GM21528 (cell line): ENCODE results near the gene DOCK3.
"Not testable (repeated sequence)": the region's sequence is repeated elsewhere in the genome, so short reads cannot be mapped to it uniquely, and the experiment has no call there.

Experiments used
- ATAC-seq: cut with Tn5 transposase; IDR thresholded peaks from one replicate; pipeline ENCODE4 v1.9.1; 2021; ENCODE audit warnings: mild to moderate bottlenecking, moderate library complexity; ENCODE audit not compliant: unreplicated experiment, low FRiP score

Gene DOCK3

GRCh38 chr3:51057121-51057520, 382.4 kb downstream of the DOCK3 start:
- no peak for ATAC-seq

DNA sequence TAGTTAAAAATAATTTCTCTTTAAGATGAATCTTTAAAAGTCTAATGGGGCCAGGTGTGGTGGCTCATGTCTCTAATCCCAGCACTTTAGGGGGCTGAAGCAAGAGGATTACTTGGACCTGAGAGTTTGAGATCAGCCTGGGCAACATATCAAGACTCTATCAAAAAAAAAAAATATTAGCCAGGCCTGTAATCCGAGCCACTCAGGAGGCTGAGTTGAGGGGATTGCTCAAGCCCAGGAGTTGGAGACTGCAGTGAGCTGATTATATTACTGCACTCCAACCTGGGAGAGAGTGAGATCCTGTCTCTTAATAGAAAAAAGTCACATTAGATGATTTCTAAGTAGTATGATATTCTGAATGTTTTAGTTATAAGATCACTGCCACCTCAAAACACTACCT, 388.3 kb downstream of the DOCK3 start:
- ATAC-seq: no peak

DNA sequence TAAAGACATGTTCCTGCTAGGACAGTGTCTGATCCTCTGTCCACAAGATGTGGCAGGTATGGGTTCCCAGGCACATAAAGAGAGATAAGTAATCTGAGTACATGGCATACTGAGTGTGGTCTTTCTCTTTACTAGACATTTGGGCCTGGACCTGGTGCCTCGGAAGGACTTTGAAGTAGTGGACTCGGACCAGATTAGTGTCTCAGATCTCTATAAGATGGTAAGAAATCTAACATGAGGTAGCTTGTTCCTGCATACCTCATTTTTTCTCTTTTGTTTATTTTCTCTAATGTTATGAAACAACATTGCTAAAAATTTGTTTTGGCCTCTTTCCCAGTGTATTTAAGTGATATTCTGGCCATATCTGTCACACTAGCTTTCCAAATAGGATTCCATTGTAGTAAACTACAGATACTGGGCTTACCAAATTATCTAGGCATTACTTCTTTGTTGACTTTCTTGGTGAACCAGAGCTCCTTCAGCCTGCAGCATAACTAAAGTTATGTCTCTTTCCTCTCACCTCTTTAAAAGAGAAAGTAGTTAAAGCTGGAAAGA, 400.6 kb downstream of the DOCK3 start:
- ATAC-seq: no peak

DNA sequence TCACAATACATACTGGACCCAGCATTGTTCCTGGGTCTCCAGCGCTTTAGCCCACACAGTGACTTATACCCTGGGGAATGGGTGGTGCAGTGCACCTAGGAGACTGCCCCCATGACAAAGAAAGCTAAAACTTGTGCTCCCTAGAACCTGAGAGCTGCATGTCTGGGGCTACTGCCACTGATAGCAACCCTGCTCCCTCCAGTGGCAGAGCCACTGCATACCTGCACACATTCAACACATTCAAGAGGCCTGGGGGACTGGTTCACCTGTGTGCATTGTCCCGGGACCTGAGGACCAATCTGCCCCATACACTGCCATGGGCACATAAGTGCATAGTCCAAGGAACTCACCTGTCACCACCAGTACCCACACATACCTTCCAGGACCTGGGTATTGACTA, 407.6 kb downstream of the DOCK3 start:
- ATAC-seq: no peak

GRCh38 chr3:51083490-51083889, 408.8 kb downstream of the DOCK3 start:
- no peak for ATAC-seq

- ATAC-seq: not testable (repeated sequence)
Observed at GRCh38 chr3:51092141-51092540, 417.4 kb downstream of the DOCK3 start.

- ATAC-seq: not testable (repeated sequence)
Observed at GRCh38 chr3:51094838-51095237, 420.1 kb downstream of the DOCK3 start.

GRCh38 chr3:51099794-51100535, 425.2 kb downstream of the DOCK3 start:
- no peak for ATAC-seq

DNA sequence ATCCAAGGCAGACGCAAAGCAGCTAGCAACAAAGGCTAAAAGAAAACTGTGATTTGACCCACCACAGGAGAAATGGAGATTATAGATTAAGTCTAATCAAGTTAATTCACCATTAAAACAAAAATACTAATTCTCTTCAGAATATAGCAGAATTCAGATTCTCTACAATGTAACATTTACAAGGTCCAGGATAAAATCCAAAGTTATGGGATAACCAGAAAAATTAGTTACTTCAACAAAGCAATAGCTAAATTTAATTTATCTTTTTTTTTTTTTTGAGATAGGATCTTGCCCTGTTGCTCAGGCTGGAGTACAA, 425.8 kb downstream of the DOCK3 start:
- ATAC-seq: no peak

DNA sequence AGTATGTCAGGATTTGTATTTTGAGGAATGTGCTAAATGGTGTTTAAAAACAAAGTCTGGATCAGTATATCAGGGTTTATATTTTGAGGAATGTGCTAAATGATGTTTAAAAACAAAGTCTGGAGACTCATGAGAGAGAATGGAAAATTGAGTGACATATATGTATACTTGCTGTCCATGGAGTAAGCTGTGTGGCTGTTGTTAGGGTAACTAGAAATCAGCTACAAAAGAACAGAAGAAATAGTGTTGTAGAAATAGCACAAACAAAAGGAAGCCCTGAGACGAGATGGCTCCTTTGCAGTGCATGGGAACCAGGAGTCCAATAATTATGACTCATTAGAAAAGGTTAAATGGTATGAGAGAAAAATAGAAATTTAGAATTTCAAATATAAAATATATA, 427.7 kb downstream of the DOCK3 start:
- ATAC-seq: no peak

- ATAC-seq: no peak
Observed at GRCh38 chr3:51106242-51106876, 431.6 kb downstream of the DOCK3 start.

DNA sequence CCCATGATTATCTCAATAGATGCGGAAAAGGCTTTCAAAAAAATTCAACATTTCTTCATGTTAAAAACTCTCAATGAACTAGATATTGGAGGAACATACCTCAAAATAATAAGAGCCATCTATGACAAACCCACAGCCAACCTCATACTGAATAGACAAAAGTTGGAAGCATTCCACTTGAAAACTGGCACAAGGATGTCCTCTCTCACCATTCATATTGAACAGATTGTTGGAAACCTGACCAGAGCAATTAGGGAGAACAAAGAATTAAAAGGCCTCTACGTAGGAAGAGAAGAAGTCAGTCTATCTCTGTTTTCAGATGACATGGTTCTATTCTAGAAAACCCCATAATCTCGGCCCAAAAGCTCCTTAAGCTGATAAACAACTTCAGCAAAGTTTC, 435.9 kb downstream of the DOCK3 start:
- ATAC-seq: no peak

DNA sequence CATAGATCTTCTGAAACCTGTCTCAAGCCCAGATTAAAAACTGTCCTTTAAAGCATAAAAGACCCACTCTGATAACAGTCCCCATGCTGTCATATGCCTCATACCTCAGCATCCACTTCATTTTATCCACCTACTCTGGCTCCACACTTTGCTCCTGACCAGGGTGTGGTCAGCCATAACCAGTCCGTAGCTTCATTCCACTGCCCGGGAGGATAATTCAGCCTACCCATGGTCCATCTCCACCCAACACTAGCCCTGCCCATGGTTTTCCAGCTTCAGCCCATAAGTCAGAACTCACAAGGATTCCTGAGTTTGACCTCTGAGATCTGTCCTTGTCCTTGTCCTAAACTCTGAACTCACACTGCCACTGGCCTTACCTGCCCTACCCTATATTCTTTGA, 448.2 kb downstream of the DOCK3 start:
- ATAC-seq: no peak

- no peak for ATAC-seq
Observed at GRCh38 chr3:51123531-51123930, 448.8 kb downstream of the DOCK3 start.

DNA sequence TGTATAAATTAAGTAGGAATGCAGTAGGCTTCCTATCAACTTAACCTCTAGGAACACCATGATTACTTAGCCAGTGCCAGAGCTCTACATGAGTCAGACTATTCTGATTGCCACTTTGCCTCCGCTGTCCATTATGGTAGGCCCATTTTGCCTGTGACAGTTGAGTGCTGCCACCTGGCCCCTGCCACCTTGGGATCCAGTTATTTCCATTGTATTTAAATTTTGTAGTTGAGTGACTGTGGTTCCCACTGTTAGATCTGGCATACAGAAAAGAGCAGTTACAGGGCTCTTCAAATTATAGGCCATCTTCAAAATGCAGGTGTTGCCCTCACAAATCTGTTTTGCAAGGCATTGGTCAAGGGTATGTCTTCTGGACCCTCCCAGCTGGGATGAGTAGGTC, 456.9 kb downstream of the DOCK3 start:
- not testable (repeated sequence) for ATAC-seq

DNA sequence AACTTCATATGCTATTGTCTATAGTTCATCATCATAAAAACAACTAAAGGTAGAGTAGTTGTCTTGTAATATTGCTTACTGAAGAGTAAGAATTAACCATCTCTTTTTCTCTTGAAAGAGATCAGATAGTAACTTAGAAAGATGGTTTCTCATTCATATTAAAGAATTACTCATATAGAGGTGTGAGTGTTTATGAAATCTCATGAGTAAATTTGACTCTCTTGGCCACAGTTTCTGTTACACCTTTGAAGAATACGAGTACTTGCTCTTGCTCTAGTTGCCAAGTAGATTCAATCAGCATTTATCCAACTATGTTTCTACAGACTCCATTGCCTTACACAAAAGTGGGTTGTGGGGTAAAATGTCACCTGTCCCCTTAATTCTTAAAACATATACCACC, 463.0 kb downstream of the DOCK3 start:
- no peak for ATAC-seq

DNA sequence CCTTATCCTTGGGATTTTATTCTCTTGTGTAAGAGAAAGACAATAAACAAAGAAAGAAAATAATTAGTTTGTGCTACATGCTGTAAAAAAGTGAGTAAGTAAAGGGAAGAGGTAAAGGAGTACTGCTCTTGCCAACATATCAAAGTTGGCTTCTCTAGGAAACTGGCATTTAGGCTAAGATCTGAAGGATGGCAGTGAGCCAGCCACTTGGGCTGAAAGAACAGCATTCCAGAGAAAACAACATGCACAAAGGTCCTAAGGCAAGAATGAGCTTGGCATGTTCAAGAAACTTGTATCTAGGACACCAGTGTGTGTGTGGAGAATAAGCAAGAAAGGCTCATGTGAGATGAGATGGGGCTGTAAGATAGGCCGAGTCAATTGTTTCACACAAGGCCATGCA, 464.9 kb downstream of the DOCK3 start:
- no peak for ATAC-seq

- ATAC-seq: no peak
Observed at GRCh38 chr3:51141573-51141972, 466.8 kb downstream of the DOCK3 start.

DNA sequence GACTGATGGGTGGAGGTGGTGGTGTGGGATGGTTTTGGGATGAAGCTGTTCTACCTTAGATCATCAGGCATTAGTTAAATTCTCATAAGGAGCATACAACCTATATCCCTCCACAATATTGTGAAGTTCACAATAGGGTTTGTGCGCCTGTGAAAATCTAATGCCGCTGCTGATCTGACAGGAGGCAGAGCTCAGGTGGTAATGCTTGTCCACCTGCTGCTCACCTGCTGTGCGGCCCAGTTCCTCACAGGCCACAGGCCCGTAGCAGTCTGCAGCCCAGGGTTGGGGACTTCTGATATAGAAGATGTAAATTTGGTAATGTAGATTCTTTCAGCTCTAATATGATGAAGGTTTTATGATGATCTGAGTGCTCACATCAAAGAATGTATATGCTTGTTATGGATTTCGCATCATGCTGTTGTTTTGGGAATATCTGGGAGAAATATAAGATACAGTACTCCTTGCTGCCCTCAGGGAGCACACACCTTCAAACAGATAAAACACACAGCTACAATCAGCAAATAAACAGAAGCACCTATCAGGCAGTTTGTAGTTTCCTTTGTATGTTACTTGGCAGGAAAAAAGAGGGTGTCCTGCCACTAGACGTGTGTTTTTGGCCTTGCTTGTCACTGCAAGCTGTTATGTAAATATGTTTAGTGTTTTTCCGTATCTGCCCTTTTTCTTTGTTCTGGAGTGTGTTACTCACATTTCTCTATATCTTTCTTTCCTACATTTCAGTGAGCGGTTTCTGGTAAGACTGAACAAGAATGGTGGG, 471.3 kb downstream of the DOCK3 start:
- ATAC-seq: no peak

- no peak for ATAC-seq
Observed at GRCh38 chr3:51146781-51147180, 472.1 kb downstream of the DOCK3 start.

DNA sequence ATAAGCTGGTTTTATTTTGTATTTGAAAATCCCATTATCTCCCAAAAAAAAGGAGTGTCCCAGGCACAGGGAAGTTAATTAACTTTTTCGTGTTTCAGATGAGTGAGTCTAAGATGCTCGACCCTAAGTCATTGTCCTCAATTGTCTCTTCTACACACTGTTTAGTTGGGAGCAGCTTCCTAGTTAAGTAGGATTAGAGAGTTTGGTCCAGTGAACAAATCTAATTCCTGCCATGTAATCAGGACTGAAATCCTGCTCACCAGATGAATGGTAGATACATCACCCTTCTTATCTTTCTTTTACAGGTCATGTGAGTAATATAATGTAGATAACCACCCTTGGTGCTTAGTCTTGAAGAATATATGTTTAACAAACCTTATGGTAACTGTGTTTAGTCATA, 481.4 kb downstream of the DOCK3 start:
- no peak for ATAC-seq
